SKM-1 (cell line): ENCODE measurements around the gene GNL2.

Source experiments
- DNase-seq: peaks from one replicate; lab custom pipeline; 2025; ENCODE audit not compliant: unreplicated experiment; lab: John Stamatoyannopoulos, UW

Gene GNL2

DNA sequence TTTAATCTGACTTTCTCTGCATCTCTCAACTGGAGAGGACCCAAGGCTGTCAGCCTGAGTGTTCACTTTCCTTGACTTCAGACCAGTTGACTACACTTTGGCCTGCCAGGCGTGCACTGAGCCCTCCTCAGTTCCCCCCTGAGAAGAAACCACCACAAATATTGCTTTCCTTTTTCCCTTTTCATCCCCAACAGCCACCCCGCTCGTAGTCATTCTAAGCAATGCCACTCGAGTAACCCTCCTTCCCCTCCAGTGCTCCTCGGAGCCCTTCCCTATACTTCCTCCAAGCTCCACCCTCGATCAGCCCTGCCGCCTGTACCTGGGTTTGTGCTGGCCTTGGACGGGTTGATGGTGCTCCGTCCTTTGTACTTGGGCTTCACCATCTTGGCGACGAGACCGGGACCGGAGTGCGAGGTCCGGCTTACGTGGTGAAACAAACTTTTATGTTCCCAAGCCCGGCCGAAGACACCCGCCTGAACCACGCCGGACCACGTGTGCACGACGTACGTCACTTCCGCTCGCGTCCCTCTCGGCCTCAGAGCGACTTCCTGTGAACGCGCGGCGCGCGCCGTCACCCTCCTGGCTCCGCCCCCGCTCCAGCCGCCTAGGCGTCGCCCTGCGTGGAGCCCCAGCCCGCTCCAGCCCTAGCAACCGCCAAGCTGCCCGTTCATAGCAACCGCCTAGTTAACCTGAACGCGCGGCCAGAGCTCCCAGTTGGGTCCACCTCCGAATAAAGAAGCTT lies at the start of gene GNL2:
GNL2 (minus strand) TSS at position 498 of the 742 bp plus-strand sequence; CDS start at position 383, 115 bp downstream.
- DNase-seq, result peak; percentile 90

DNA sequence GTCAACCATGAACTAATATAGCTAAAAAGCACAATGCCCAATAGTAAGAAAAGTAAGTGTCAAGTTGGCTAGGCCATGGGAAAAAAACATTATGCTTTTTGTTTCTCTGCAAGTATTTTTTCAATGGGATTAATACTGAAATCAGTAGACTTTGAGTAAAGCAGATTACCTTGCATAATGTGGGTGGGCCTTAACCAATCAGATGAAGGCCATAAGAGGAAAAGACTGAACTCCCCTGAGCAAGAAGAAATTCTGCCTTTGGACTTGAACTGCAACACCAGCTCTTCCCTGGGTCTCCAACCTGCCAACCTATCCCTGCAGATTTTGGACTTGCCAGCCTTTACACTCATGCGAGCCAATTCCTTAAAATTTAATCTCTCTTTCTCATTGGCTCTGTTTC lies 45.3 kb upstream of the GNL2 start:
- DNase-seq, result no peak

DNA sequence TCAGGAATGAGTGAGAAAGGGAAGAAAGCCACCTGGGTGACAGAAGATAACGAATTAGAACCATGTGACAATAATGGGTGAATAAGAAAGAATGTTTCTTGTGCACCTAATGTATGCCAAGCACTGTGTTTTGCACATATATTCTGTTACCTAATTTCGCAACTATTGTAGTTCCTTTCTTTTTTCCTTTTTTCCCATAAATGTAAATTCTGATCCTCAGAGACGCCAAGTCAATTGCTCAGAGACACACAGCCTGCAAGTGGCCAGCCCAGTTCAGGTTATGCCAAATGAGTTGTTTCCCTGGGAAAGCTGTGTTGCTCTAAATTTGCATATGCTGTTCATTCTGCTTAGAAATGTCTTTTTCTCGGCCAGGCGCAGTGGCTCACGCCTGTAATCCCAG lies 40.7 kb upstream of the GNL2 start:
- no peak for DNase-seq

DNA sequence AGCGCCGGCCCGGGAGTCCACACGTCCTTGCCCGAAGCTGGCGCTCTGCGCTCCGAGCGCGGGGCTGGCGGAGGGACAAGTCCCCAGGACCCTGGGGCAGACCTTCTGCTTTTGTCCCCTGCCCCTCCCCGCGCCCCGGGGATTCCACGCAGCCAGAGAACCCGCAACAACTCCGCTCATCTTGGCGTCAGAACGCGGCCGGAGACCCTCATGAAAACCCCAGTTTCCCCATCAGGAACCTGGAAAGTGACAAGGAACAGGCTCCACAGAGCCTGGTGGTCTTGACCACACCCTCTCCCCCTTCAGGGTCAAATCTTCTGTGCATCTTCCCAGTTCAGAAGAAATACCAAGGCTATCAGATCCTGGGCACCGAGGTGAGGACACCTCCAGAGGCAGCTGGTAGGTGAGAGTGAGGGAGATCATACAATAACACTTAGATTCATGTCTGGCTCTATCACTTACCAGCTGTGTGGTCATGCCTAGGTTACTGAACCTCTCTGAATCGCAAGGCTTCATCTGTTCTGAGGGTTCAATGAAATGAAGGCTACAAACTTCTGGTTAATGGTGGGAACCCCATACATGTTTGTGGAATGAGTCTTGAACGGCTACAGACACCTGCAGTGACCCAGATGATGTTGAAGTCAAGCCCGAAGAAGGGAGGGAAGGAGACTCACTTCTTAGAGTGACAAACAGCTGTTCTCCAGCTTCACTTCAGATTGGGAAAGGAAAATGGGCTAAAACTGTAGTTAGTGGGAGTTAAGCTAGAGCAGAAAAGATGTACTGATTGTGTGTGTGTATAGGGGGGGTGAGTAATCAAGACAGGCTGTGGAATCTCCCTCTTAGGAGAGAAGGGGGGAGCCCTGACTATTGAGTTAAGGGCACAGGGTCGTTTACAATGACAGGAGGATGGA lies 39.5 kb upstream of the GNL2 start:
- DNase-seq, result no peak

DNA sequence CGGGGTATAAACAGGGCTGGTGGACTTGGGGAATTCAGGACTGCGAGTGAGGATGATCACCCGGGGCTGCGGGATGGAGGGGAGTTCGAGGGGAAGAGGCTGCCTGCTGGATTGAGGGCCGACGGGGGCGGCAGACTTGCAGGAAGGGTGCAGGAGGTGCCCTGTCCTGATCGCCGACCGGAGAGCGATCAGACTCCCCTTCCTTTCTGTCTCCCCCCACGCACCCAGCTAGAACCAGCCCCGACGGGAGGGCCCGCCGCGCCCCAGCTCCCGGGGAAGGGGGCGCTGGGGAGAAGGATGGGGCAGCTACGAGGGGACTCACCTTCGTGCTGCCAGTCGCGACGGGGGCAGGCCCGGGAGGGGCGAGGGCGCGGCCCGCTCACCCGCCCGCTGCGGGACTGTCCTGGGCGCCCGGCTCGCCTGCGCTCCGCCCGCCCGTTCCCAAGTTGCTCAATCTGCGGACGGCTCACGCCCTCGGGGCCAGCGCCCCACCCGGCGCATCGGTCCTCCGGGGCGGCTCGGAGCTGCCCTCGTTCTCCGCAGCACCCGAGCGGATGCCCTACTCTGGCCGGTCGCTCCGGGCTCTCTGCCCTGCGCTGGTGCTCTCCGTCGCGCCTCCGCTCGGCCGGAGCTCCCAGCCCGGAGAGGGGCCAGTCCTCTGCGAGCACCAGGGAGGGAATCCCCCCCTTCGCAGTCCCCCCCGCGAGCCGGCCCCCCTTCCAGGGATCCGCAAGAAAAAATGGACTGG lies 38.7 kb upstream of the GNL2 start, which contains the start of gene RSPO1:
RSPO1 (minus strand) TSS at position 649 of the 748 bp plus-strand sequence. CDS start 5,231 bp downstream, outside the sequence.
- DNase-seq, result no peak

DNA sequence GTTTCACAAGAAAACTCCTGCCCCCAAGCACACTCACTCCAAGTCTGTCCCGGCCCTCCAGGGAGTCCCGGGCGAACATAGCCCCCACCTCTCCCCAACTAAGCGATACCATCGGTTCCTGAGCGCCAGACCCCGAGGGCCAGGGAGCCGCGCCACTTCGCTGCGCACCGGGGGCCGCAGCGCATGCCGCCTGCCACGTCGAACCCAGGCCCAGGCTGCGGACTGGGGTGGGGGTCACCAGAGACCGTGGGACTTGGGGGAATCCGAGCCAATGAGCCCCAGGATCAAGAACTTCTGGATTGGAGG lies 38.2 kb upstream of the GNL2 start:
- DNase-seq, result no peak

DNA sequence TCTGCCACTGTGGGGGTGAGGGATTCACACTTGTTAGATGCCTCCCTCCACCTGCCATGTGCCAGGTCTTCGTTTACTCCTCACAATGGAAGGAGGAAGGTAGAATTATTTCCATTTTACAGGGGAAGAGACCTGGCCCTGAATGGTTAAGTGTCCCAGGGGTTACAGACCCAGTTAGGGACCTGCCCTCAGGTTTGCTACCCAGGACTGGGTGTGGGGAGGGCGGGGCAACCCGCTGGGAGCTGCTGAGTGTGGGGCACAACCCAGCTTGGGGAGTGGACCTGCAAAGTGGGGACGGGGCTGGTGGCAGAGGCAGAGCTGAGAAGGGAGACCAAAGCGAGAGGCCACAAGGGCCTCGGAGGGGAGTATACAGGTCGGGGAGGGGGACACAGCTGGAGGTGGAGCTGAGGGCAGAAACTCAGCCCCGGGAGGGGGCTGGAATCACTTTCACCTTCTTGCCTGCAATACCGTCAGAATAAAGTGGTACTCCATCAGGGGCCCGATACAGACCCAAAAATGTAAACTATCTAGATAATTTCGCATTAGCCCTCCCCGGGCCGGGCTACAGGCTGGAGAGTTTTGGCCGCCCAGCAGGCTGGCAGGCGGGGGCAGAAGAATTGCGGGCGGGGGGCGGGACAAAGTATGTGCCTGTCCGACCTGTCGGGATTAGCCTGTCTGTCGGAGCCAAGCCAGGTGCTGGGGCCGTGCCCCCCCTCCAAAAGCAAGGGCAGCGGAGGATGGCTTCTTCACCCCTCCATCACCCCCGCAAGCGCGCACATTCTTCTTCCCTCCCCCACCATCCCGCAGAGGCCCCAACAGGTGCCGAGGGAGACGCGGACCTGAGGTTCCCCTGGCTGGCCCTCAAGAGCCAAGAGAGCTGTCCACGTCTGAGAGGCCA lies 37.6 kb upstream of the GNL2 start:
- no peak for DNase-seq

DNA sequence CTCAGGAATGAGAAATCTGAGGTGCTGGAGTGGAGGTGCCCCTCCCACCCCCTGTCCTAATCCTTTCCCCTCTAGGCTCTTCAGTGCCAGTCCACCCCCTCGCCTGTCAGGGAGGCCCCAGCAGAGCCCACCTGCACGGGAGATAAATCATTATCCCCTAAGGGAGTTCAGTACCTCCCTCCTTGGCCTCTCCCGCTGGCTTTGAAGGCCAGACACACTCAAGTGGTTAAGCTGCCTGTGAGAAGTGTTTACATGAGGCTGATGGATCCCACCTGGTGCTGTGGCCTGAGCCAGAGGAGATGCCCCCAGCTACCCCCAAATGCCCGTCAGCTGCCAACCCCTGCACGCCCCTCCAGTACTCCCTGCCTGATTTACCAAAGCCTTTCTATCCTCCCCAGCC lies 35.3 kb upstream of the GNL2 start:
- no peak for DNase-seq

DNA sequence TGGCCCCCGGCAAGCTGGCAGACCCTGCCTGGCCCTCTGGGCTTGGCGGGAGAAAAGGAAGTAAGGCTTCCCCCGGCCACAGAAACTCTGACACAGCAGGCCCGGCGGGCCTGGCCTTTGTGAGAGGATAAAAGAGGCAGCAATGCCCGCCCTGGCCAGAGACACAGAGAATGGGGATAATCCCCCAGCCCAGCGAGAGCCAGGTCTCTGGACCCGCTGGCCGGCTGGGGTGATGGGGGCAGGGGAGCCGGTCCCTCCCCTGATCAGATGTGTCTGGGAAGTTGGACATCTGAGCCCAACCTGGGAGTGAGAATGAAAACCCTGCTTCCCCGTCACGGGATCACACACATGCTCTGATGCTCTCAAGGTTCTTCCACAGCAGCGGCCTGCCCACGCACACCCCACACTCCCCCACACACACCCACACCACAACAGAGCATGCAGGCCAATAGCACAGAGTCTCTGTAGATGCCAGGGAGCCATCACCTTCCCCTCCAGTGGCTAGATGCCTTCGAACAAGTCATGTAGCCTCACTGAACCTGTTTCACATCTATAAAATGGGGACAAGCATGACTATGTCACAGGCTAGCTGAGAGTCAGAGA lies 34.8 kb upstream of the GNL2 start:
- DNase-seq, result no peak

DNA sequence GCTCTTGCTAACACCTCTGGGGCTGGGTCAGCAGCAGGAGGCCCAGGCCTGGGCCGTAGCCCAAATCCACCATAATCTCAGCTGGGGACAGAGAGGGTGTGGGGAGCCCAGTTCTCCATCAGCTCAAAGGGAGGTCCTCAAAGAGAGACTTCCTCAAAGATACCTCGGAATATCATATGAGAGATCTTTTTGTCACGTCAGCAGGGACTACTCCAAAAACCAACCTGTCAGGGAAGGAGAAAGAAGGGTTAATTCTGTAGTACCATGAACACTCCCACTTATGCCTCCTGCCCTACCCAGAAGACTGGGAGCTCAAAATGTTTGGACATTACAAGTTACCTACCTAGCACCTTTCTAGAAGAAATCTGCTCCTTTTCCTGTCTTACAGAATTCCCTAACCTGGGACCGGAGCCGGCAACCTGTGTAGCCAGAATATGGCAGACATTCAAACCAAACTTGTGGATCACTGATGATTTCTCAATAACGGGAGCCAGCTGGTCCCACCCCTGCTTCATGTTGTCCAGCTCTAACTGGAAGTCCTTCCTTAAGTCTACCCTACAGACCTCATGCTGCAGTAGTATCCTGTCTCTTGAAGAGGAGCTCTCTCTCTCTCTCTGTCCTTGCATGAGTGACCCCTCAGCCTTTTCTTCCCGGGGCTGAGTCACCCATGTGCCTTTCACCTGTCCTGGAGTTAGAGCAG lies 34.1 kb upstream of the GNL2 start:
- no peak for DNase-seq

DNA sequence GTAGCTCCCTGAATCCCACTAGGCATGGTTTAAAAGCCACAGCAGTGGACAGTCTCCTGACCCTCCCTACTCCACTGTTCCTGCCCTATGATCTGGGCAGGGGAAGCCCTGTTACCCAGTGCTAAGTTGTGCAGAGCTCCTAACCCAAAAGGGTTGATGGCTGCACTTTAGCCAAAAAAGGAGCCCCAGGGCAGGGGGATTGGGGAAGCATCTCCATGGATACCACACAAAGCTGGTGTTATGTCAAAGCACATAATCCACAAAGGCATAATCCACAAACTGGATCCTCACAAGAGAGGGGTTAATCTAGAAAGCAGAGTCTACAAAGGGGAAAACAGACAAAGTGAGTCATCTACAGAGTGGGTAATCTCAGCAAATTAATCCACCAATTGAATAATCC lies 33.3 kb upstream of the GNL2 start:
- DNase-seq, result no peak

DNA sequence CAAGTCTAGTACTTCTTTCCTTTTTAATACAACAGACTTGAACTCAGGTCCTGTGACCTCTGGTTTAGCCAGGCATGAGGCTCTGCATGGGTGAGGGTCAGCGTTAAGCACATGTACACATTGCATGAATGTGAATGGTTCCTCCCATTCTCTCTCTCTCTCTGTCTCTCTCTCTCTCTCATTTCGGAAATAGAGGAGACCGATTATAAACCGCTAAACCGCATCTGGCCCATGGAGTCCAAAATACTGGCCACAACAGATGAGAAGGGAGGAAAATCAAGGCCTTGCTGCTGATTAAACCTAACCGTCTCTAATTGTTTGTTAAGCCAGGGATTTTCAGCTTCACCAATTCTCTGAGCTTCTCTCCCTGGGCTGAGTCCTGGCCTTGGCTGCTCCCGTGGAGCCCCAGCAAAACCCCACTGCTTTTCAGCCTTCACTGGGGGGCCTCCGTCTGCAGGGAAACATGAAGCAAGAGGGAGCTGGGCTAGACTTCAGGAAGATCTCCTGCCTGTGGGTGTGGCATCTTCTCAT lies 32.4 kb upstream of the GNL2 start:
- DNase-seq, result no peak

DNA sequence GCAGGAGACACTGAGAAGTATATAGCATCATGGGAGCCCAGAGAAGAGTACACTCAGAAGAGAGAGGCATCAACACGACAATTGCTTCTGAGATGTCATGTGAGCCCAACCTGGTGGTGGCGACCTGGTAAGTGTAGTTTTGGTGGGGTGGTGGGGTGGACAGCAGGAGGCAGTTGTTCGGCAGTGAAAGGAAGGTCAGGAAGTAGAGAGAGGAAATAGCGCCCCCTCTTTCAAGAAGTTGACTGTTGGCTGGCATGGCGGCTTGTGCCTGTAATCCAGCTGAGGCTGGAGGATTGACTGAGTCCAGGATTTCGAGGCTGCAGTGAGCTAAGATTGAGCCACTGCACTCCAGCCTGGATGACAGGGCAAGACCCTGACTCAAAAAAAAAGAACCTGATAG lies 26.4 kb upstream of the GNL2 start:
- DNase-seq, result no peak

DNA sequence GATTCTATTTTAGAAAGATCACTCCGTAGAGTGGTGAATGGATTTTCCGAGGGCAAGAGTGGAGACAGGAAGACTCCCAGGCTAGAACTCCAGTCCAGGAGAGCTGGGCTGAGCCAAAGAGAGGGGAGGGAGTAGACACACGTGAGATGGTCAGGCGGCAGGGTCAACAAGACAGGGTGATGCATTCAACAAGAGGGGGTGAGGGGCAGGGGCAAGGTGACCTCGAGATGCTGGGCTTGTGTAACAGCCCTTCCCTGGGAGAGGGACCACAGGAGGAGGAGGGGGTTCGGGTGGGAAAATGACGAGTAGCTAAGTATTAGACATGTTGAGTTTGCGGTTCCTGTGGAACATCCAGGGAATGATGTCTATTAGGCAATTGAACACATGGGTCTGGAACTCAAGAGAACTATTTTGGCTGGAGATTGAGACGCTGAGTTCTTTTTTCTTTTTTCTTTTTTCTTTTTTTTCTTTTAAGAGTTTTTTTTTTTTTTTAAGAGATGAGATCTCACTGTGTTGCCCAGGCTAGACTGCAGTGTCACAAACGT lies 25.7 kb upstream of the GNL2 start:
- no peak for DNase-seq

DNA sequence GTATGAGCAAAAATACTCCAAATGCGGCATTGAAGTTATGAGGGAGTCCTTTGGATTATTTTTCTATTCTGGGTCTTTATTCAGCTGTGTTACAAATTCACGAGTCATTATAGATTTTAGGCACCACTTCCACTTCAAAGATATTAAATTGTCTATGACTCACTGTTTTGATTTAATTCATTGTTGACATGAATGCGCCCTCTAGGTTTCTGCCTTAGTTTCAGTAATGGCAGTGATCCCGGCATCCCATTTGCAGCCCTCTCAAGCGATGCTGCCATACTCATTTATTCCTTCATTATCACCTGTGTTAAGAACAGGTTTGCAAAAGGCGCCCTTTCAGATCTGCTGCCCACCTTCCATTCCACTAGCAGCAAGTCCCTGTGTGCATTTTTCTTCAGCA lies 25.0 kb upstream of the GNL2 start:
- DNase-seq, result no peak

DNA sequence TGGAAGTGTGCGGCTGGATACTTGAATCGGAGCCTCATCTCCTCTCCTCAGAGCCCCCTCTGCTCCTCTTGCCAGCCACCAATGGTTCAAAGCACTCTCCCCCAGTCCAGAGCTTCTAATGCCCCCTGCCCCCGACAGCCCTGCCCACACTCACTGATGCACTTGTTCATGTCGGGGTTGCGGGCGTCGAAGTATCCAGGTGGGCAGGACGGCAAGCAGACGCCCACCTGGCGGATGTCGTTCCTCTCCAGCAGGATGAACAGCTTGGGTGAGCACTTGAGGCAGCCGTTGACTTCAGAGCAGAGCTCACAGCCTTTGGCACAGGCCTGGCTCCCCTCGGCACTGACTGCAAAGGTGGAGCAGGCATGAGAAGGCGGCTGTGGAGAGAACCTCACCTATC lies 20.6 kb upstream of the GNL2 start:
- DNase-seq, result no peak

DNA sequence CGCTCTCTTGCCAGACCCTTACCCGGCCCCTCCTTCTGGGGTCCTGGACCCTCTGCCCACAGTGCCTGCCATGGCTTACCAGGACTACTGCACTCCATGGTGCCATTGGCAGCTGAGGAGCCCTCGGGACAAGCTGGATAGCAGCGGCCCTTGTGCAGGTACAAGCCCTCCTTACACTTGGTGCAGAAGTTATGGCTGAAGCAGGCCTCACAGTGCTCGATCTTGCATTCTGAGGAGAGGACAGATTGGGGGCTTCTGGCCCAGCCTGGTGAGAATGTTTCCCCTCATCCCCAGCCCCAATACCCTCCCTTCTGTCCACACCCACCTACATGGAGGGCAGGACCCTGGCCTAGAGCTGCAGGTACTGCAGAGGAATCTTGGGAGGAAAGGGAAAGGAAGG lies 18.4 kb upstream of the GNL2 start:
- no peak for DNase-seq

DNA sequence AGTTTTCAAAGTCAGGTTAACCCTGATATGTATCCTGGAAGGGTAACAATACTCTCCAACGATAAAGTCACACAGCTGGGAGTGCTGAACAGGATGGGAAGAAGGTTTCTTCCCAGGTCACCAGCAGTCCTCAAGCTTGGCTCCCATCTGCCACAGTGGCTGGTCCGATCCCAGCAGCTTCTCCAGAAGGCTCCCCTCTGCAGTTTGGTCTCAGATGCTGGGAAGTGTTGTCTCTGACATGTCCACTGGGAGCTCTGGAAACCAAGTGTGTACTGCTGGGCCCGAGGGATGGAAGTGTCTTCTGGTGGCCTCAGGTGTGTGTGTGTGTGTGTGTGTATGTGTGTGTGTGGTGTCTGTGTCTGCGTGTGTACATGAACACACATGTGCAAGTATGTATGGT lies 16.4 kb upstream of the GNL2 start:
- no peak for DNase-seq

DNA sequence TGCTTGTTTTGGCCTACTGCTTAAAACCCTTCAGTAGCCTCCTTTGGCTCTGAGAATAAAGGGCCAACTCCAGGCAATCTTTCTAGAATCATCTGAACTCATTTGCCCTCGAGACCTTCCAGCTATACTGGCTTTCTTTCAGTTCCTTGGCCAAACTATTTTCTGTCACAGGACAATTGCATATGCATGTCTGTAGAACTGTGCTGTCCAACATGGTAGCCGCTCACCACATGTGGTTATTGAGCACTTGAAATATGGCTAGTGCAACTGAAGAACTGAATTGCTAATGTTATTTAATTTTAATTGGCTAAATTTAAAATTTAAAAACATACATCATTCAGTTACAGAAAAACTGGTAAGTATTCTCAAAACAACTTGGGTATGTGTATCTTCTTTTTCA lies 14.3 kb upstream of the GNL2 start:
- DNase-seq, result no peak
